GM04503 (cell line): Measurements from ENCODE around the gene IL18BP.

ENCODE experiments used
- DNase-seq: peaks from one replicate; pipeline ENCODE4 v3.0.0-alpha.2; 2012; ENCODE audit warnings: low read depth

IL18BP gene

GRCh38 chr11:72045849-72046248 lies 47.1 kb downstream of the IL18BP start:
- no peak for DNase-seq

GRCh38 chr11:72048766-72049460 lies 50.2 kb downstream of the IL18BP start:
- no peak for DNase-seq
